Adrenal gland (tissue), 12 donors: ENCODE measurements around the gene GRIA4. TPM values are rescaled to one million over a fixed set of nuclear protein-coding genes. Genes with fewer than 3 reads are reported as not detected.

Source experiments
- DNase-seq, 7 donors: peaks; one replicate each; pipeline ENCODE4 v3.0.0-alpha.2; 2019 to 2020
- H3K27ac ChIP-seq, 5 donors: fragments of 200-600 bp; sonication (generic) in 4 of 5; 1 replicate in 3 of 5; 2 replicates in 2 of 5; pipeline versions ENCODE4 v1.5.1 to v1.8.0; 2016 to 2020; ENCODE audit warnings: mild to moderate bottlenecking in 1 of 5
- H3K27me3 ChIP-seq: fragments of 200-600 bp; 2 replicates; pipeline ENCODE4 v1.8.0; 2021
- H3K36me3 ChIP-seq, 2 donors: fragments of 200-600 bp; replicated peaks in 1 of 2; 1 replicate in 1 of 2; 2 replicates in 1 of 2; pipeline versions ENCODE4 v1.5.1 to v1.8.0; 2018 to 2022
- H3K4me1 ChIP-seq, 2 donors: fragments of 200-600 bp; replicated peaks in 1 of 2; 1 replicate in 1 of 2; 2 replicates in 1 of 2; pipeline versions ENCODE4 v1.5.1 to v1.8.0; 2018 to 2021
- H3K4me3 ChIP-seq, 4 donors: fragments of 200-600 bp; sonication (generic) in 3 of 4; one replicate each; pipeline ENCODE4 v1.5.1; 2016 to 2018
- H3K9me3 ChIP-seq, 3 donors: fragments of 200-600 bp; sonication (generic) in 1 of 3; replicated peaks in 1 of 3; 1 replicate in 2 of 3; 2 replicates in 1 of 3; pipeline versions ENCODE4 v1.5.1 to v1.8.0; 2016 to 2021
- CTCF ChIP-seq, 6 experiments: fragments of 450-650 bp in 4 of 6; fragments of 200-600 bp in 2 of 6; sonication (generic) in 1 of 6; IDR thresholded peaks; 1 replicate in 5 of 6; 2 replicates in 1 of 6; pipeline versions ENCODE4 v1.5.1 to v1.8.0; 2016 to 2021; ENCODE audit warnings: antibody characterized with exemption in 6 of 6, mild to moderate bottlenecking in 2 of 6, moderate library complexity in 1 of 6
- POLR2A ChIP-seq, 2 donors: fragments of 450-650 bp; IDR thresholded peaks; one replicate each; pipeline ENCODE4 v1.6.1; 2017; ENCODE audit warnings: antibody characterized with exemption in 2 of 2, mild to moderate bottlenecking in 2 of 2, moderate library complexity in 1 of 2
- WGBS, 4 donors: extraction: QIAGEN DNeasy Blood & Tissue Kit in 2 of 4; methylation state at CpG; one replicate each; pipeline versions ENCODE4 v1.1.5 to v1.1.7; 2013 to 2017; 5-methylcytosine and 5-hydroxymethylcytosine counted together
- intact Hi-C, 2 donors: fragments of 100-400 bp; cut with DNase I; formaldehyde crosslinking; loops; one replicate each; pipeline versions ENCODE4 v1.14.1 to v1.15.0; 2022 to 2023
- polyA plus RNA-seq, 3 donors: library from polyadenylated mRNA; stranded (reverse); fragments of 200-250 nt in 2 of 3; fragments of 350-450 nt in 1 of 3; fragmentation: Illumina TruSeq in 1 of 3; extraction: RNeasy Lipid Tissue Mini Kit (QIAGEN cat#74804) in 1 of 3; gene quantifications; one replicate each; pipeline ENCODE4 v1.2.3, GENCODE V29; 2013 to 2014
- total RNA-seq, 9 donors: library from RNA; depleted of rRNA in 4 of 9; stranded (reverse); fragments of >200 nt in 4 of 9; fragments of 120-200 nt in 1 of 9; fragmentation: NEBNext Ultra II Directional in 1 of 9; extraction: Animal tissue kit (Norgen Biotek cat#: 25700) in 1 of 9; gene quantifications; one replicate each; pipeline versions ENCODE4 v1.1.0 to v1.2.4, GENCODE V29; 2013 to 2023
- donor health status: healthy with polysubstance abuse.
- donor health status: Bipolar disorder and iron deficiency.
- donor health status: DM: yes; HTN: yes; CAD: no.
- donor health status: DM: no; HTN: no; CAD: no.
- donor health status: DM: no; HTN: no; CAD: no.
- donor health status: DM: yes; HTN: yes; CAD: no.

The GRIA4 gene
- total and polyA plus RNA-seq, 12 donors, result 0.16 to 6.2 (median 2.0) TPM; not detected in 3

GRCh38 chr11:105592035-105592434, 17.8 kb upstream of the GRIA4 start:
- 60 to 69% (median 64%) methylated on average over 5 of the region's 5 CpGs for WGBS, 4 donors
- intact Hi-C loops, result no loop called here

GRCh38 chr11:105598371-105598770, 11.5 kb upstream of the GRIA4 start:
- Histone ChIP-seq H3K36me3 (no peaks in the 10 kb centered on the region), H3K4me1 (no peaks in the 10 kb centered on the region), H3K27ac (no peak overlapping the region), H3K9me3 (no peaks in the 10 kb centered on the region), H3K4me3 (no peak overlapping the region), H3K27me3 (no peaks in the 10 kb centered on the region)
- no peak for DNase-seq
- WGBS, 4 donors, result 81 to 84% (median 81%) methylated on average over 1 of the region's 1 CpG
- intact Hi-C loops, result no loop called here
- no peak for TF ChIP-seq CTCF (IDR thresholded peaks at IDR 0.05)
- no peak for TF ChIP-seq POLR2A (IDR thresholded peaks at IDR 0.05)

More at GRCh38 chr11:105592035-105592434, 17.8 kb upstream of the GRIA4 start:
- H3K27me3 ChIP-seq, result no peaks in the 10 kb centered on the region
- no peak overlapping the region for H3K4me3 ChIP-seq
- no peak overlapping the region for H3K27ac ChIP-seq
- DNase-seq, result no peak
- H3K9me3 ChIP-seq, result no peaks in the 10 kb centered on the region
- TF ChIP-seq CTCF (IDR thresholded peaks at IDR 0.05), result no peak
- no peak for TF ChIP-seq POLR2A (IDR thresholded peaks at IDR 0.05)
- H3K4me1 ChIP-seq, result no peaks in the 10 kb centered on the region
- no peaks in the 10 kb centered on the region for H3K36me3 ChIP-seq

GRCh38 chr11:105603156-105603555, 6.7 kb upstream of the GRIA4 start:
- Histone ChIP-seq H3K9me3 (no peaks in the 10 kb centered on the region), H3K27me3 (no peaks in the 10 kb centered on the region), H3K4me1 (no peaks in the 10 kb centered on the region), H3K27ac (no peak overlapping the region), H3K36me3 (no peaks in the 10 kb centered on the region), H3K4me3 (no peak overlapping the region)
- DNase-seq, result no peak
- TF ChIP-seq CTCF (IDR thresholded peaks at IDR 0.05) (no peak), POLR2A (IDR thresholded peaks at IDR 0.05) (no peak)
- intact Hi-C loops, result no loop called here

- no peaks in the 10 kb centered on the region for H3K27me3 ChIP-seq
- intact Hi-C loops, result no loop called here
- no peak overlapping the region for H3K4me3 ChIP-seq
- H3K27ac ChIP-seq, result no peak overlapping the region
- no peaks in the 10 kb centered on the region for H3K36me3 ChIP-seq
- peak in 1 of 7 donors; percentile 66 for DNase-seq
- 15 to 22% (median 16%) methylated on average over 6 to 7 of the region's 7 CpGs for WGBS, 4 donors
- TF ChIP-seq POLR2A (IDR thresholded peaks at IDR 0.05), result no peak
- TF ChIP-seq CTCF (IDR thresholded peaks at IDR 0.05), result peak in 4 of 6 experiments; percentile 4 to 28 (median 16)
- no peaks in the 10 kb centered on the region for H3K9me3 ChIP-seq
- peaks cover 0 to 8% of the 10 kb centered on the region in 2 donors for H3K4me1 ChIP-seq
Observed at GRCh38 chr11:105609341-105609781, 512 bp upstream of the GRIA4 start.
